Measurements from ENCODE around the gene ZNF813. TPM values are rescaled to one million over a fixed set of nuclear protein-coding genes. Genes with fewer than 3 reads are reported as not detected.
A peak's percentile ranks its signal among the peaks of the same experiment; 100 is the strongest.
"Not testable (repeated sequence)": the region's sequence is repeated elsewhere in the genome, so short reads cannot be mapped to it uniquely, and the experiment has no call there.

Gene ZNF813
- total and polyA plus RNA-seq, 2 experiments from 2014 or later = 6.4 to 29.3 TPM

DNA sequence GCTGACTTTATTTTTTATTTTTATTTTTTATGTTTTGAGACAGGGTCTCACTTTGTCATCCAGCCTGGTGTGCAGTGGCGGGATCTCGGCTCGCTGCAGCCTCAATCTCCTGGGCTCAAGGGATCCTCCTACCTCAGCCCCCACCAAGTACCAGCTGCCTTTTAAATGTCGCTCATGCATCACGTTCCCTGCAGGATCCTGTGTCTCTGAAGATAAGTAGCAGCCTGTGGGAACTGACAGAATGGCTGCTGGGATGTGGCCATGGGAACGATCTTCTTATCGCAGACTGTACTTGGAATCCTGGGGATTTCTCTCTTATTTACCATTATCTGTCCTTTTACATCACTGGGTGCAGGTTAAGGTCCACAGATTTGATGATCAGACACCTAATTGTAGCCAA is 35.6 kb downstream of the ZNF813 start:
- not testable (repeated sequence) for H3K27ac Mint-ChIP-seq; H3K9me2 ChIP-seq (ENCODE audit: insufficient read depth); ATAC-seq; H3K27me3 ChIP-seq (ENCODE audit: insufficient read depth); H3K36me3 Mint-ChIP-seq (ENCODE audit: low read depth); H2AFZ ChIP-seq; H3F3A ChIP-seq (replicated peaks; ENCODE audit: low read depth); H3K9me3 Mint-ChIP-seq; H4K20me1 ChIP-seq (replicated peaks; ENCODE audit: insufficient read depth); DNase-seq (ENCODE audit: low spot score); H3K79me2 ChIP-seq (replicated peaks; ENCODE audit: insufficient read depth); H3K36me3 ChIP-seq (ENCODE audit: insufficient read depth)
- H3K27ac ChIP-seq (ENCODE audit: low read depth) = peak overlapping the region; percentile 78; the same call in 1 of the 2 replicates
- peaks cover 20% of the 10 kb centered on the region for H3K4me1 Mint-ChIP-seq
- peak overlapping the region; percentile 40 for H3K4me3 ChIP-seq
- peak overlapping the region; percentile 72; the same call in 1 of the 2 replicates for H3K4me2 ChIP-seq
- peaks cover 21% of the 10 kb centered on the region; the same call in 1 of the 2 replicates for H3K4me1 ChIP-seq (ENCODE audit: insufficient read depth)
- H3K27me3 Mint-ChIP-seq (ENCODE audit: insufficient read depth, low read depth, poor library complexity) = peaks cover 17% of the 10 kb centered on the region
- 0 out of 3 replicates have a peak overlapping the region, but pooled peaks have one; percentile 21 for H3K4me3 Mint-ChIP-seq

GRCh38 chr19:53503671-53504364 is 36.3 kb downstream of the ZNF813 start:
- H3K4me2 ChIP-seq = peak overlapping the region; percentile 63
- not testable (repeated sequence) for H3F3A ChIP-seq (replicated peaks; ENCODE audit: low read depth); H2AFZ ChIP-seq

GRCh38 chr19:53504365-53504703 is 36.8 kb downstream of the ZNF813 start:
- Histone ChIP-seq H3K4me2 (peak overlapping the region; percentile 63), H3K4me1 (ENCODE audit: insufficient read depth) (peaks cover 21% of the 10 kb centered on the region; the same call in 1 of the 2 replicates), H3K4me3 (peak overlapping the region; percentile 40)
- H3K79me2 ChIP-seq (replicated peaks; ENCODE audit: insufficient read depth); H3K9me2 ChIP-seq (ENCODE audit: insufficient read depth); H3K36me3 Mint-ChIP-seq (ENCODE audit: low read depth); H3K9me3 Mint-ChIP-seq; H3K36me3 ChIP-seq (ENCODE audit: insufficient read depth); H3K27ac Mint-ChIP-seq; H2AFZ ChIP-seq; H3K27me3 ChIP-seq (ENCODE audit: insufficient read depth); H4K20me1 ChIP-seq (replicated peaks; ENCODE audit: insufficient read depth); H3K27ac ChIP-seq (ENCODE audit: low read depth); H3F3A ChIP-seq (replicated peaks; ENCODE audit: low read depth): not testable (repeated sequence)
- H3K4me1 Mint-ChIP-seq = peaks cover 20% of the 10 kb centered on the region
- H3K4me3 Mint-ChIP-seq = peak overlapping the region; percentile 71
- ATAC-seq (peak; percentile 88), DNase-seq (ENCODE audit: low spot score) (peak; percentile 65)
- peak; percentile 32 to 53 for TF ChIP-seq CTCF (conservative IDR thresholded peaks at IDR 0.05; ENCODE audit: low read depth in 2 of 2)
- peaks cover 14% of the 10 kb centered on the region for H3K27me3 Mint-ChIP-seq (ENCODE audit: insufficient read depth, low read depth, poor library complexity)

More at GRCh38 chr19:53503671-53504364, 36.3 kb downstream of the ZNF813 start:
- H3K27ac ChIP-seq (ENCODE audit: low read depth); H3K9me3 Mint-ChIP-seq; H3K36me3 Mint-ChIP-seq (ENCODE audit: low read depth); H3K27me3 ChIP-seq (ENCODE audit: insufficient read depth); H3K27ac Mint-ChIP-seq; H3K36me3 ChIP-seq (ENCODE audit: insufficient read depth); H4K20me1 ChIP-seq (replicated peaks; ENCODE audit: insufficient read depth); H3K9me2 ChIP-seq (ENCODE audit: insufficient read depth); H3K79me2 ChIP-seq (replicated peaks; ENCODE audit: insufficient read depth): not testable (repeated sequence)
- Histone ChIP-seq H3K4me1 (ENCODE audit: insufficient read depth) (peaks cover 21% of the 10 kb centered on the region; the same call in 1 of the 2 replicates), H3K4me3 (peak overlapping the region; percentile 40)
- Mint-ChIP-seq H3K4me1 (peaks cover 20% of the 10 kb centered on the region), H3K4me3 (peak overlapping the region; percentile 71), H3K27me3 (ENCODE audit: insufficient read depth, low read depth, poor library complexity) (peaks cover 14% of the 10 kb centered on the region)
- DNase-seq (ENCODE audit: low spot score) (peak; percentile 72), ATAC-seq (peak; percentile 93)

Measured in GM23338 (cell line).